ENCODE measurements around the gene IQGAP2.

Gene IQGAP2

GRCh38 chr5:76456258-76456657 is 53.2 kb downstream of the IQGAP2 start:
- Histone ChIP-seq H3K23ac (ENCODE audit: low read depth, low read length, poor library complexity) (no peak overlapping the region), H3K4me3 (ENCODE audit: low read length in 2 of 2) (no peak overlapping the region), H2AFZ (ENCODE audit: low read length) (no peak overlapping the region), H3K4me1 (ENCODE audit: control insufficient read depth in 2 of 2, insufficient read depth in 1 of 2, low read depth in 1 of 2, low read length in 2 of 2) (peaks cover 2 to 5% of the 10 kb centered on the region in 2 donors), H2BK5ac (ENCODE audit: low read length) (no peak overlapping the region), H3K27ac (replicated peaks; ENCODE audit: low read length) (no peak overlapping the region), H3K9me3 (replicated peaks in 1 of 2; ENCODE audit: control insufficient read depth in 2 of 2, insufficient read depth in 1 of 2, low read depth in 1 of 2, low read length in 2 of 2) (no peaks in the 10 kb centered on the region), H3K18ac (ENCODE audit: low read length) (no peak overlapping the region), H3K14ac (ENCODE audit: low read length) (no peak overlapping the region), H3K4me2 (ENCODE audit: insufficient read depth, low read length, poor library complexity, severe bottlenecking) (no peak overlapping the region), H4K91ac (ENCODE audit: low read depth, low read length, poor library complexity) (no peak overlapping the region), H3K4ac (ENCODE audit: low read length) (no peak overlapping the region), H3K36me3 (replicated peaks in 1 of 2; ENCODE audit: control insufficient read depth in 2 of 2, insufficient read depth in 2 of 2, low read length in 2 of 2) (no peaks in the 10 kb centered on the region), H2BK15ac (ENCODE audit: low read length) (no peak overlapping the region), H2BK12ac (ENCODE audit: low read length) (no peak overlapping the region), H3K79me1 (ENCODE audit: low read depth, low read length) (no peaks in the 10 kb centered on the region), H4K8ac (ENCODE audit: low read depth, low read length) (no peak overlapping the region), H3K27me3 (ENCODE audit: control insufficient read depth in 3 of 3, insufficient read depth in 3 of 3, low read depth in 1 of 3, low read length in 3 of 3) (no peaks in the 10 kb centered on the region), H3K9ac (ENCODE audit: low read depth, low read length, poor library complexity) (no peak overlapping the region), H2BK120ac (ENCODE audit: low read depth, low read length) (no peak overlapping the region), H2AK5ac (ENCODE audit: low read depth, low read length) (no peak overlapping the region)
- WGBS, 2 donors (ENCODE audit: extremely low coverage in 2 of 2, insufficient read length in 2 of 2, insufficient replicate concordance in 1 of 2), result no CpG with 5 or more reads among the region's 4 CpGs
- DNase-seq (ENCODE audit: low spot score), result no peak

GRCh38 chr5:76457674-76458485 is 54.8 kb downstream of the IQGAP2 start:
- no peak for DNase-seq (ENCODE audit: low spot score)
- H2BK12ac ChIP-seq (ENCODE audit: low read length), result no peak overlapping the region
- H4K91ac ChIP-seq (ENCODE audit: low read depth, low read length, poor library complexity), result no peak overlapping the region
- peaks cover 2 to 5% of the 10 kb centered on the region in 2 donors for H3K4me1 ChIP-seq (ENCODE audit: control insufficient read depth in 2 of 2, insufficient read depth in 1 of 2, low read depth in 1 of 2, low read length in 2 of 2)
- no peak overlapping the region for H2AFZ ChIP-seq (ENCODE audit: low read length)
- H3K9me3 ChIP-seq (replicated peaks in 1 of 2; ENCODE audit: control insufficient read depth in 2 of 2, insufficient read depth in 1 of 2, low read depth in 1 of 2, low read length in 2 of 2), result no peaks in the 10 kb centered on the region
- H3K27me3 ChIP-seq (ENCODE audit: control insufficient read depth in 3 of 3, insufficient read depth in 3 of 3, low read depth in 1 of 3, low read length in 3 of 3), result no peaks in the 10 kb centered on the region
- H2BK15ac ChIP-seq (ENCODE audit: low read length), result no peak overlapping the region
- H3K27ac ChIP-seq (replicated peaks; ENCODE audit: low read length), result no peak overlapping the region
- H2AK5ac ChIP-seq (ENCODE audit: low read depth, low read length), result no peak overlapping the region
- no peak overlapping the region for H3K4me3 ChIP-seq (ENCODE audit: low read length in 2 of 2)
- H3K14ac ChIP-seq (ENCODE audit: low read length), result no peak overlapping the region
- no peak overlapping the region for H2BK5ac ChIP-seq (ENCODE audit: low read length)
- H3K4me2 ChIP-seq (ENCODE audit: insufficient read depth, low read length, poor library complexity, severe bottlenecking), result no peak overlapping the region
- no peak overlapping the region for H3K18ac ChIP-seq (ENCODE audit: low read length)
- H3K79me1 ChIP-seq (ENCODE audit: low read depth, low read length), result no peaks in the 10 kb centered on the region
- no peak overlapping the region for H4K8ac ChIP-seq (ENCODE audit: low read depth, low read length)
- H3K23ac ChIP-seq (ENCODE audit: low read depth, low read length, poor library complexity), result no peak overlapping the region
- no CpG with 5 or more reads among the region's 4 CpGs for whole genome bisulfite sequencing, 2 donors (ENCODE audit: extremely low coverage in 2 of 2, insufficient read length in 2 of 2, insufficient replicate concordance in 1 of 2)
- no peak overlapping the region for H2BK120ac ChIP-seq (ENCODE audit: low read depth, low read length)
- H3K4ac ChIP-seq (ENCODE audit: low read length), result no peak overlapping the region
- no peaks in the 10 kb centered on the region for H3K36me3 ChIP-seq (replicated peaks in 1 of 2; ENCODE audit: control insufficient read depth in 2 of 2, insufficient read depth in 2 of 2, low read length in 2 of 2)
- H3K9ac ChIP-seq (ENCODE audit: low read depth, low read length, poor library complexity), result no peak overlapping the region

- Histone ChIP-seq H3K4me2 (ENCODE audit: insufficient read depth, low read length, poor library complexity, severe bottlenecking) (no peak overlapping the region), H2AK5ac (ENCODE audit: low read depth, low read length) (no peak overlapping the region), H3K79me1 (ENCODE audit: low read depth, low read length) (no peaks in the 10 kb centered on the region), H3K4me3 (ENCODE audit: low read length in 2 of 2) (no peak overlapping the region), H3K23ac (ENCODE audit: low read depth, low read length, poor library complexity) (no peak overlapping the region), H2BK15ac (ENCODE audit: low read length) (no peak overlapping the region), H2BK120ac (ENCODE audit: low read depth, low read length) (no peak overlapping the region), H3K27ac (replicated peaks; ENCODE audit: low read length) (no peak overlapping the region), H3K9me3 (replicated peaks in 1 of 2; ENCODE audit: control insufficient read depth in 2 of 2, insufficient read depth in 1 of 2, low read depth in 1 of 2, low read length in 2 of 2) (no peaks in the 10 kb centered on the region), H4K8ac (ENCODE audit: low read depth, low read length) (no peak overlapping the region), H3K14ac (ENCODE audit: low read length) (no peak overlapping the region), H3K27me3 (ENCODE audit: control insufficient read depth in 3 of 3, insufficient read depth in 3 of 3, low read depth in 1 of 3, low read length in 3 of 3) (no peaks in the 10 kb centered on the region), H3K36me3 (replicated peaks in 1 of 2; ENCODE audit: control insufficient read depth in 2 of 2, insufficient read depth in 2 of 2, low read length in 2 of 2) (peaks cover 0 to 3% of the 10 kb centered on the region in 2 donors), H3K4ac (ENCODE audit: low read length) (no peak overlapping the region), H3K4me1 (ENCODE audit: control insufficient read depth in 2 of 2, insufficient read depth in 1 of 2, low read depth in 1 of 2, low read length in 2 of 2) (peaks cover 2 to 5% of the 10 kb centered on the region in 2 donors), H2AFZ (ENCODE audit: low read length) (no peak overlapping the region), H2BK12ac (ENCODE audit: low read length) (no peak overlapping the region), H4K91ac (ENCODE audit: low read depth, low read length, poor library complexity) (no peak overlapping the region), H3K9ac (ENCODE audit: low read depth, low read length, poor library complexity) (no peak overlapping the region), H2BK5ac (ENCODE audit: low read length) (no peak overlapping the region), H3K18ac (ENCODE audit: low read length) (no peak overlapping the region)
- WGBS, 2 donors (ENCODE audit: extremely low coverage in 2 of 2, insufficient read length in 2 of 2, insufficient replicate concordance in 1 of 2), result no CpG with 5 or more reads among the region's 1 CpG
- DNase-seq (ENCODE audit: low spot score), result no peak
Measured at GRCh38 chr5:76458486-76458830, 55.4 kb downstream of the IQGAP2 start.

GRCh38 chr5:76460104-76460503 is 57.0 kb downstream of the IQGAP2 start:
- no peak overlapping the region for H2BK120ac ChIP-seq (ENCODE audit: low read depth, low read length)
- no peaks in the 10 kb centered on the region for H3K27me3 ChIP-seq (ENCODE audit: control insufficient read depth in 3 of 3, insufficient read depth in 3 of 3, low read depth in 1 of 3, low read length in 3 of 3)
- no peak for DNase-seq (ENCODE audit: low spot score)
- no peak overlapping the region for H3K9ac ChIP-seq (ENCODE audit: low read depth, low read length, poor library complexity)
- H3K27ac ChIP-seq (replicated peaks; ENCODE audit: low read length), result no peak overlapping the region
- no peak overlapping the region for H2BK5ac ChIP-seq (ENCODE audit: low read length)
- H3K4me3 ChIP-seq (ENCODE audit: low read length in 2 of 2), result no peak overlapping the region
- no peak overlapping the region for H2BK12ac ChIP-seq (ENCODE audit: low read length)
- no peak overlapping the region for H2BK15ac ChIP-seq (ENCODE audit: low read length)
- no peak overlapping the region for H2AFZ ChIP-seq (ENCODE audit: low read length)
- peaks cover 0 to 5% of the 10 kb centered on the region in 2 donors for H3K9me3 ChIP-seq (replicated peaks in 1 of 2; ENCODE audit: control insufficient read depth in 2 of 2, insufficient read depth in 1 of 2, low read depth in 1 of 2, low read length in 2 of 2)
- H4K8ac ChIP-seq (ENCODE audit: low read depth, low read length), result no peak overlapping the region
- H3K4me1 ChIP-seq (ENCODE audit: control insufficient read depth in 2 of 2, insufficient read depth in 1 of 2, low read depth in 1 of 2, low read length in 2 of 2), result peaks cover 2 to 5% of the 10 kb centered on the region in 2 donors
- no peak overlapping the region for H3K14ac ChIP-seq (ENCODE audit: low read length)
- H4K91ac ChIP-seq (ENCODE audit: low read depth, low read length, poor library complexity), result no peak overlapping the region
- no peak overlapping the region for H3K18ac ChIP-seq (ENCODE audit: low read length)
- H3K4me2 ChIP-seq (ENCODE audit: insufficient read depth, low read length, poor library complexity, severe bottlenecking), result no peak overlapping the region
- peaks cover 0 to 3% of the 10 kb centered on the region in 2 donors for H3K36me3 ChIP-seq (replicated peaks in 1 of 2; ENCODE audit: control insufficient read depth in 2 of 2, insufficient read depth in 2 of 2, low read length in 2 of 2)
- no CpG with 5 or more reads among the region's 3 CpGs for WGBS, 2 donors (ENCODE audit: extremely low coverage in 2 of 2, insufficient read length in 2 of 2, insufficient replicate concordance in 1 of 2)
- no peak overlapping the region for H2AK5ac ChIP-seq (ENCODE audit: low read depth, low read length)
- no peak overlapping the region for H3K23ac ChIP-seq (ENCODE audit: low read depth, low read length, poor library complexity)
- no peak overlapping the region for H3K4ac ChIP-seq (ENCODE audit: low read length)
- H3K79me1 ChIP-seq (ENCODE audit: low read depth, low read length), result no peaks in the 10 kb centered on the region

Measured in neuronal stem cell (in vitro differentiated cells).